Tibial nerve (tissue), 4 donors: ENCODE measurements around the gene PDE1C. TPM values are rescaled to one million over a fixed set of nuclear protein-coding genes. Genes with fewer than 3 reads are reported as not detected.

Experiments used
- DNase-seq, 2 donors: peaks; one replicate each; pipeline ENCODE4 v3.0.0-alpha.2; 2019; ENCODE audit warnings: low spot score in 2 of 2
- H3K27ac ChIP-seq, 4 donors: fragments of 200-600 bp; sonication (generic) in 3 of 4; one replicate each; pipeline ENCODE4 v1.5.1; 2017 to 2019; ENCODE audit warnings: mild to moderate bottlenecking in 1 of 4
- H3K27me3 ChIP-seq, 2 donors: fragments of 200-600 bp; sonication (generic) in 1 of 2; one replicate each; pipeline versions ENCODE4 v1.5.1 to v1.6.0; 2017 to 2019
- H3K36me3 ChIP-seq, 3 donors: fragments of 200-600 bp; sonication (generic); one replicate each; pipeline ENCODE4 v1.5.1; 2018 to 2019
- H3K4me1 ChIP-seq, 4 donors: fragments of 200-600 bp; sonication (generic) in 3 of 4; one replicate each; pipeline ENCODE4 v1.5.1; 2017 to 2019
- H3K4me3 ChIP-seq, 4 donors: fragments of 200-600 bp; sonication (generic) in 3 of 4; one replicate each; pipeline ENCODE4 v1.5.1; 2017 to 2019; ENCODE audit warnings: mild to moderate bottlenecking in 1 of 4, moderate library complexity in 1 of 4
- H3K9me3 ChIP-seq, 4 donors: fragments of 200-600 bp; sonication (generic) in 3 of 4; one replicate each; pipeline ENCODE4 v1.5.1; 2017 to 2019
- CTCF ChIP-seq, 5 experiments: fragments of 200-600 bp in 3 of 5; fragments of 450-650 bp in 2 of 5; sonication (generic) in 3 of 5; IDR thresholded peaks; one replicate each; pipeline ENCODE4 v1.5.1; 2016 to 2019; ENCODE audit warnings: antibody characterized with exemption in 5 of 5, mild to moderate bottlenecking in 3 of 5, moderate library complexity in 2 of 5
- EP300 ChIP-seq, 2 donors: sonication (generic); formaldehyde crosslinking; IDR thresholded peaks; one replicate each; pipeline ENCODE4 v1.6.1; 2017; ENCODE audit warnings: antibody characterized with exemption in 2 of 2, mild to moderate bottlenecking in 1 of 2
- POLR2A ChIP-seq, 2 donors: fragments of 450-650 bp; IDR thresholded peaks; one replicate each; pipeline ENCODE4 v1.6.1; 2017; ENCODE audit warnings: antibody characterized with exemption in 2 of 2, mild to moderate bottlenecking in 2 of 2, moderate library complexity in 2 of 2
- WGBS, 2 donors: methylation state at CpG; one replicate each; pipeline ENCODE4 v1.1.5; 2018; 5-methylcytosine and 5-hydroxymethylcytosine counted together
- total RNA-seq, 4 donors: library from RNA; depleted of rRNA; stranded (reverse); fragments of >200 nt; gene quantifications; one replicate each; pipeline ENCODE4 v1.1.0, GENCODE V29; 2016

Gene PDE1C
- total RNA-seq, 4 donors from 2014 or later: 10.6 to 31.8 (median 20.7) TPM

GRCh38 chr7:32039000-32039756 lies 31.0 kb downstream of the PDE1C start:
- no peak for TF ChIP-seq CTCF (IDR thresholded peaks at IDR 0.05)
- no peak for TF ChIP-seq POLR2A (IDR thresholded peaks at IDR 0.05)
- no peak for TF ChIP-seq EP300 (IDR thresholded peaks at IDR 0.05)
- Histone ChIP-seq H3K27ac (no peak overlapping the region), H3K4me1 (no peaks in the 10 kb centered on the region), H3K27me3 (no peaks in the 10 kb centered on the region), H3K9me3 (no peaks in the 10 kb centered on the region), H3K36me3 (no peaks in the 10 kb centered on the region), H3K4me3 (no peak overlapping the region)
- WGBS, 2 donors: 65 to 67% methylated on average over 6 of the region's 6 CpGs
- no peak for DNase-seq

- no peak overlapping the region for H3K27ac ChIP-seq
- H3K9me3 ChIP-seq: no peaks in the 10 kb centered on the region
- TF ChIP-seq CTCF (IDR thresholded peaks at IDR 0.05): no peak
- no peak for TF ChIP-seq POLR2A (IDR thresholded peaks at IDR 0.05)
- TF ChIP-seq EP300 (IDR thresholded peaks at IDR 0.05): no peak
- no peak for DNase-seq
- no peaks in the 10 kb centered on the region for H3K4me1 ChIP-seq
- H3K36me3 ChIP-seq: no peaks in the 10 kb centered on the region
- H3K4me3 ChIP-seq: no peak overlapping the region
- H3K27me3 ChIP-seq: no peaks in the 10 kb centered on the region
Observed at GRCh38 chr7:32037650-32038198, 32.5 kb downstream of the PDE1C start.

GRCh38 chr7:32036557-32036956 lies 33.6 kb downstream of the PDE1C start:
- no peak for DNase-seq
- 76 to 78% methylated on average over 2 of the region's 2 CpGs for WGBS, 2 donors
- Histone ChIP-seq H3K4me3 (no peak overlapping the region), H3K36me3 (no peaks in the 10 kb centered on the region), H3K9me3 (no peaks in the 10 kb centered on the region), H3K27me3 (no peaks in the 10 kb centered on the region), H3K4me1 (peaks cover 0 to 2% (median 0%) of the 10 kb centered on the region in 4 donors), H3K27ac (no peak overlapping the region)
- no peak for TF ChIP-seq EP300 (IDR thresholded peaks at IDR 0.05)
- no peak for TF ChIP-seq CTCF (IDR thresholded peaks at IDR 0.05)
- TF ChIP-seq POLR2A (IDR thresholded peaks at IDR 0.05): no peak

GRCh38 chr7:32034052-32034451 lies 36.2 kb downstream of the PDE1C start:
- Histone ChIP-seq H3K4me3 (no peak overlapping the region), H3K27me3 (no peaks in the 10 kb centered on the region), H3K27ac (no peak overlapping the region), H3K36me3 (no peaks in the 10 kb centered on the region), H3K4me1 (peaks cover 0 to 11% (median 0%) of the 10 kb centered on the region in 4 donors), H3K9me3 (no peaks in the 10 kb centered on the region)
- no peak for DNase-seq
- WGBS, 2 donors: 86 to 87% methylated on average over 2 of the region's 2 CpGs
- TF ChIP-seq POLR2A (IDR thresholded peaks at IDR 0.05) (no peak), CTCF (IDR thresholded peaks at IDR 0.05) (no peak), EP300 (IDR thresholded peaks at IDR 0.05) (no peak)

GRCh38 chr7:32033006-32033405 lies 37.2 kb downstream of the PDE1C start:
- no peaks in the 10 kb centered on the region for H3K9me3 ChIP-seq
- H3K4me1 ChIP-seq: peaks cover 0 to 11% (median 0%) of the 10 kb centered on the region in 4 donors
- no peak overlapping the region for H3K27ac ChIP-seq
- whole genome bisulfite sequencing, 2 donors: 95 to 96% methylated on average over 3 of the region's 3 CpGs
- no peak overlapping the region for H3K4me3 ChIP-seq
- no peaks in the 10 kb centered on the region for H3K27me3 ChIP-seq
- H3K36me3 ChIP-seq: no peaks in the 10 kb centered on the region
- TF ChIP-seq EP300 (IDR thresholded peaks at IDR 0.05) (no peak), POLR2A (IDR thresholded peaks at IDR 0.05) (no peak), CTCF (IDR thresholded peaks at IDR 0.05) (no peak)
- no peak for DNase-seq
